Smooth muscle cell of the umbilical artery (primary cell): ENCODE measurements around the gene CHRND. TPM values are rescaled to one million over a fixed set of nuclear protein-coding genes. Genes with fewer than 3 reads are reported as not detected.

Source experiments
- total RNA-seq: library from RNA; depleted of rRNA; stranded (reverse); fragments of >200 nt; gene quantifications from 2 replicates; pipeline ENCODE4 v1.2.3, GENCODE V29; 2014

Gene CHRND
- not detected in 2 replicates for total RNA-seq

DNA sequence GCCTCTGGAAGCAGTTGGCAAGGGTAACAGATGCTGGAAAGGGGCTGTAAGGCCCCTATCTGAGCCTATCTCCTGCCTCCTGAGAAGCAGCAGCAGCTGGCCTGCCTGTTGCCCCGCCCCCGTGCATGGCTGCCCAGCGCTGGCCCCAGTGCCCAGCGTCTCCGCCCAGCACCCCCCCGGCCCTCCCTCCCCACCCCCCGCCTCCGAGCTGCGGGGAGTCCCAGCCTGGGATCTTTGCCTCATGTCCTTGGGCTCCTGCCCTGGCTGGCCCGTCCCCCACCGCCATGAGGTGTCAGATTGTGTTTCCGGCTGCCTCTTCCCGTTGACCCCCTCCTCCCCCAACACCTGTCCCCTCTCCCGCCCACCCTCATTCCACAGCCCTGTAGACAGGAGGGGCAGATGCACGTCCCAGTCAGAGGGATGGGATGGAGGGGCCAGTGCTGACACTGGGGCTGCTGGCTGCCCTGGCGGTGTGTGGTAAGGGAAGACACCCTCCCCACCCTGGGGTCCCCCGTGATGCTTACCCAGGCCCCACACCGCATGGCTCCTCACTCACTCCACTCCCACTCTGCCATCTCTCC is at the start of gene CHRND:
Gene CHRND (plus strand): TSS at position 370 of the 581 bp plus-strand sequence. CDS start 56 bp downstream, at position 426.

DNA sequence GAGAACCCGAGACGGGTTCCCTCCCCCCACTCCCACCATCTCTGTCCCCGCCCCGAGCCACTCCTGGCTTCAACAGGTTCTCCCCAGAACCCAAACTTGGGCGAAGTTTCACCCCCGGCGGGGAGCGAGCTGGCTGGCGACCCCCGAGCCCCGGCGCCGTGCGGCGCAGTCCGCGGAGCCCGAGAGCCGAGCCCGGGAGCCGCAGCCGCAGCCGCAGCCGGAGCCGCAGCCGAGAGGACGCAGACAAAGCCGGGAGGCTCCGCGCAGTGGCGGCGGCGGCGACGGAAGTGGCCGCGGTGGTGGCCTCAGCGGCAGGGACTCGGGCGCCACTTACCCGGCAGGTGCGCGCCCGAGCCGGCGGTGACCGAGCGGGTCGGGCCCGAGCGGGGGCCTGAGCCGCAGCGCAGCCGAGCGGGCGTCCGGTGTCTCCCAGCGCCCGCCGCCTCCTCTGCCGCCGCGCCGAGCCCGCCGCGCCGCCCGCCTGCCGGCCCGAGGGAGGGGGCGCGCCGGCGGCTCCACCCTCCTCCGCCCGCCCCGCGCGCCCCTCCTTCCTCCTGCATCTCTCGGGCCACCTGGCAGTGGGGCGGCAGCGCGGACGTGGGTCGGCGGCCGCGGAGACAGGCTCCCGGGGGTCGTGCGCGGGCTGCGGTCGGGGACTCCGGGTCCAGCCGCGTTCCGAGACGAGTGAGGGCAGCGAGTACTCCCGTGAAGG is 38.4 kb upstream of the CHRND start, which contains the start of gene ECEL1:
Gene ECEL1 (minus strand): TSS at position 450 of the 712 bp plus-strand sequence. CDS start 1,181 bp downstream, outside the sequence.

DNA sequence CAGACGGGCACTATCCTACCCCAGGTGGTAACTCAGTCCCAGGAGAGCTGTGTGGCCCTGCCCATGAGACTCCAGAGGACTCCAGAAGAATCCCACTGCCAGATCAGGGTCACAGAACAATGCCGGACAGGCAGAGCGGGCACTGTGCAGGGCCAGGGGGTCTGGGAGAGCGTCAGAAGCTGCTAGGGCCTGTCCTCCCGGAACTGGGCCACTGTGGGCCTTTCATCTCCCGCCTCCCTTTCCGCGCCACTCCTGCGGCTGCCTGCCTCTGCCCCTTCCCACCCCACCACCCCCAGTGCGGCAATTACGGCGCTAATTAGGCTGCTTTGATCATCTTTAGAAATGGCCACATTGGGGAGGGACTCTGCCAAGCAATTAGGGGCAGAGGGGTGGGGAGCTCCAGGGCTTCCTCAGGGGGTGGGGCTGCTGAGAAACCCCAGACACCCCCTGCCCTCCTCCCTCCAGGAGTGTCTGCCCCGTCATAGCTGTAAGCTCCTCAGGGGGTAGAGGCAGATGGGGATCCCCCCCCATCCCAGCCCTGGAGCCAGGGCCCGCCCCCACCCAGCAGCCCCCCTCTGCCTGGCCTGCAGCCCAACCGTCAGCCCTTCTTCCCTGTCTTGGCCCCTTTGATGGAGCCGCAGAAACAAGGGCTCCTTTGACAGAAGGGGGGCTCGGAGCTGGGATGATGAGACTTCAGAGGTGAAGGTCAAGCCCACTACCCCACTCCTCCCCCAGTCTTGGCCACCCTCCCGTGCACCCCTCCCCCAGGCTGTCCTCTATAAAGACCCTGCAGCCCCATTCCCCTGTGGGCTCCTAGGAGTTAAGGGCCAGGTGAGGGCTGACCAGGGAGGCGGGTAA is 6.2 kb upstream of the CHRND start, which contains the start of gene PRSS56:
Gene PRSS56 (plus strand): TSS at position 808 of the 858 bp plus-strand sequence. CDS start 211 bp downstream, outside the sequence.

DNA sequence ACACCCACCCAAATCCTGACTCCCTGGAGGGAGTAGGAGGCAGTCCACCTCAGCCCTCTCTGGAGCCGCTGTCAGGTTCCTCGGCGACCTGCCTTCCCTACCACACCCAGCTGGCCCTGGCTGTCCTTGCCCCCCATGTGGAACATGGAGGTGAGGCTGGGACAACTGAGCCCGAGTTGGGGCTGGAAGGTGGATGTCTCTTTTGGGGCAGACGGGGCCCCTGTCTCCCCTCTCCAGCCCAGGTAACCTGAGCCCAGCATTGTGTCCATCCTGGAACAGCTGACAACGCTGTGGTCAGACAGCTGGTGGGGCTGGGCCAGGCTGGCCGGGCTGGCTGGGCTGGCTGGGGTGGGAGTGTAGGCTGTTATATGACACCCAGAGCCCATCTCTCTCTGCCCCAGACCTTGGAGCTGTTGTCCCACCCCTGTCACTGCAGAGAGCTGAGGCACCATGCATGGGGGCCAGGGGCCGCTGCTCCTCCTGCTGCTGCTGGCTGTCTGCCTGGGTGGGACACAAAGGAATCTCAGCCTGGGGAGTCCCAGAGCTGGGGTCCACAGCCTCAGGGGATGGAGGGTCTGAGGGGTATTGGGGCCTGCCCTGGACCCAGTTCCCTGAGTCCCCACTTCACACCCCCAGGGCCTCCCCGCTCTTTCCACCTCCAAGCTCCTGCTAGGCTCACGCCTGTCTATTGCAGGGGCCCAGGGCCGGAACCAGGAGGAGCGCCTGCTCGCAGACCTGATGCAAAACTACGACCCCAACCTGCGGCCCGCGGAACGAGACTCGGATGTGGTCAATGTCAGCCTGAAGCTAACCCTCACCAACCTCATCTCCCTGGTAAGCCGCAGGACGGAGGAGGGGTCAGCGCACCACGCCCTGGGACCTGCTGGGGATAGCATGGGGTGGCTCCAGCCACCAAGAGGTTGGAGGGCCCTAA is 13.6 kb downstream of the CHRND start, which contains the start of gene CHRNG:
Gene CHRNG (plus strand): TSS at position 395 of the 934 bp plus-strand sequence. CDS start 56 bp downstream, at position 451.

DNA sequence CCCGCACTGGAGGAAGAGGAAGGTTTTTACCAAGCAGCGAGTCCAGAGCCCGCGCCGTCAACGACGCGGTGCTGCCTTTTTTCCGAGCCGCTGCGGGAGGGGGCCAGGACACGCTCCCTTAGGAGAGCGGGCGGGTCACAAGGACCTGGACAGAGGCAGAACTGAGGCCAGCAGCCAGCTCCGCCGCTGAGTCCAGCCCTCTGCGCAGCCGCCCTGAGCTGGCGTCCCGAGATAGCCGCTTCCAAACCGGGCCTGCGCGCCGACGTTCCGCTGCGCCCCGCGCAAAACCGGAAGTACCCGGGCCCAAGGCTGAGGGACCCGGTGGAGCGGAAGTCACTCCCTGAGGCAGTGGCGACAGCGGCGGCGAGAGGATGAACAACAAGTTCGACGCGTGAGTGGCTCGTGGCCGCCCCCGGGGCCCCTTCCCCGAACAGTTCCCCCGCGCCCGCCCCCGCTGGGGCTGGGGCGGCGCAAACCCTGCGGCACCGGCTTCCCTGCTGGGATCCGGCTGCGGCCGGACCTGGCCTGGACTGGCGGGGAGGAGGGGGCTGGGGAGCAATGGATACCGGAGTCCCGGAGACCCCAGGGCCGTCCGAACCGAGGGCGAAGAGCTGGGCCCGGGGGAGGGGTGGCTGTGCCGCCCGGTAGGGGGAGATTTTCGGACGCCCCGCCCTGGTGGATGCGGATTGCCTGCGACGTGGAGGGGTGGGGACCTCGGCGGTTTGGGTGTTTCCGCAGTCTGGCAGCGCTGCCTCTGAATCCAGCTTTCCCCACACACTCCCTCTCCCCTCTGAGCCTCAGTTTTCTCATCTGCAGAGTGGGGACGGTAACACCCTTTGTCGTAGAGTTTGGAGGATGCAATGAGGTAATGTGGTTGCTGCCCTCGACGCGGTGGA is 24.6 kb downstream of the CHRND start, which contains the start of the genes EIF4E2 and TIGD1:
Gene EIF4E2 (plus strand): TSS at position 336 of the 896 bp plus-strand sequence. CDS start 36 bp downstream, at position 372.
Gene TIGD1 (minus strand): TSS at position 204 of the 896 bp plus-strand sequence. CDS start 675 bp downstream, outside the sequence.

Other genes starting within 250 kb of the CHRND start
- gene ALPP, start 147.4 kb upstream of the CHRND start, total RNA-seq, result not detected in 2 replicates
- not detected in 2 replicates for gene ALPG, start 119.3 kb upstream of the CHRND start, total RNA-seq
- not detected in 2 replicates for gene ALPI, start 70.0 kb upstream of the CHRND start, total RNA-seq
- not detected in 2 replicates for gene ECEL1, start 38.3 kb upstream of the CHRND start, total RNA-seq
- gene PRSS56, start 5.8 kb upstream of the CHRND start, total RNA-seq, result not detected in 2 replicates
- gene CHRNG, start 13.5 kb downstream of the CHRND start, total RNA-seq, result not detected in 2 replicates
- 2.4 and 3.3 TPM in 2 replicates for gene TIGD1, start 24.4 kb downstream of the CHRND start, total RNA-seq
- gene EIF4E2, start 24.5 kb downstream of the CHRND start, total RNA-seq, result 78.7 and 84.8 TPM in 2 replicates
- not detected in 2 replicates for gene EFHD1, start 107.4 kb downstream of the CHRND start, total RNA-seq
- 45.4 and 61.8 TPM in 2 replicates for gene GIGYF2, start 171.2 kb downstream of the CHRND start, total RNA-seq